HG02623 (cell line): ENCODE data around the gene CMTM2.
"Not testable (repeated sequence)": the region's sequence is repeated elsewhere in the genome, so short reads cannot be mapped to it uniquely, and the experiment has no call there.

ENCODE experiments used
- ATAC-seq: cut with Tn5 transposase; IDR thresholded peaks from one replicate; pipeline ENCODE4 v1.9.1; 2021; ENCODE audit warnings: moderate library complexity; ENCODE audit not compliant: unreplicated experiment

The CMTM2 gene

DNA sequence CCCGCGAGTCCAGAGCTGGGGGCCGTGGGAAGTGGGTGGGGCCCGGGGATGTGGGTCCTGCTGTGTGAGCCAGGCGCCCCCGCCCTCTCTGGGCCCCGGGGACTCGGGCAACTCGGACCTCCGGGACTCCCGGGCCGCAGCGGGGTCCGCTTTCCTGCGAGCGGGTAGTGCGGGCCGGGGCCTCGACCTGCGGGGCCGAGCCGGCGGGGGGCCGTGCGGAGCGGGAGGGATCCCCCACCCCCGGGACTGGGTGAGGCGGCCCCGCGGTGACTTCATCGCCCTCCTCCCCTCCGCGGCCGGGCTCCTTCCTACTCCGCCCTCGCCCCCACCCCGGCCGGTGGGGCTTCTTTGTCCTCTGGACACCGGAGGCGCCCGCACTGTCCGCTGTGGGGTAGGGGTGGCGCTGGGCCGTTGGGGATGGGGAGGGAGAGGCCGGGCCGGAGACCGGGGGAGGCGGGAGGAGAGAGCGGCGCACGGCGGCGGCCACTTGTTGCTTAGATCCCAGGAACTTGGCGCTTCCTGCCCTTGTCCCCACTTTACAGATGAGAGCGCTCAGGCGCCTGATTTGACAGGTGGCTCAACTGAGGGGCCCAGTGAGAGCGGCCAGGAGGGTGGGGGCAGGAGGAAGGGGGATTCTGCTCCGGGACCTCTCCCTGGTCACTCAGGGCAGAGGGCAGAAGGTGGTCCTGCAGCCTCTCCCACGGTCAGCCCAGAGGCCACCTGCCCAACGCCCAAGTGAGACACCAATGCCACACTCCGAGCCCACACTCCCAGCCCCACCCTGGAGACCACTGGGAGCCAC lies 26.1 kb downstream of the CMTM2 start:
- peak; percentile 9 for ATAC-seq

DNA sequence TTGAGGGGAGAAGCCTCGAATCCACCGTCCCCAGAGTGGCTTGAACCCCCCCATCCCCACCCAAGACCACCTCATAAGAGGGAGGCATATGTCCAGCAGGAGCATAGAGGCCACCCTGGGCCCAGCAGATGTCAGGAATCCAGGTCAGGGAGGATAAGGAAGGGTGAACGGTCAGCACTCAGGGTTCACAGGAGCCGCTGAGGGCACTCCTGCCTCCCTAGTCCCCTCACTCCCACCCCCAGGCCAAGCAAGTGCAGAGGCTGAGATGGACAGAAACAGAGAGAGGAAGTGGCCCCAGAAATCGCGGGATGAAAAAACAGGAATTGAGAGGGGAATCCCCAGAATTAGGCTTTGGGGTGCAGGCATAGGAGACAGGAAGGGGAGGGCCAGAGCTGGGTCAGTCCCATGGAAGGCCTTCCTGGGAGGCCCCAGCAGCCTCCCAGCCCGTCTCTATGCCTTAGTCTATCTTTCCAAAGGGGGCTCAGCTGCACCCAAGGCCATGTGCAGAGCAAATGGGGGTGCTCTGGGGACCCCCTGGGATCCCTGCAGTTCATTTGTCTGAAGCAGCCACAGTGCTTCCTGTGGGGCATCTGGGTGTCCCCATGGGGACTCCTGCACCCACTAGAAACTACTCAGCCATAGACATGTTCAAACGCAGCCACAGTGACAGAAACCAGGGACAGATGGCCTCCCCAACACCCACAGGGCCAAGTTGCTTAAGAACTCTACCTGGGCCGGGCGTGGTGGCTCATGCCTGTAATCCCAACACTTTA lies 26.9 kb downstream of the CMTM2 start:
- ATAC-seq = no peak

DNA sequence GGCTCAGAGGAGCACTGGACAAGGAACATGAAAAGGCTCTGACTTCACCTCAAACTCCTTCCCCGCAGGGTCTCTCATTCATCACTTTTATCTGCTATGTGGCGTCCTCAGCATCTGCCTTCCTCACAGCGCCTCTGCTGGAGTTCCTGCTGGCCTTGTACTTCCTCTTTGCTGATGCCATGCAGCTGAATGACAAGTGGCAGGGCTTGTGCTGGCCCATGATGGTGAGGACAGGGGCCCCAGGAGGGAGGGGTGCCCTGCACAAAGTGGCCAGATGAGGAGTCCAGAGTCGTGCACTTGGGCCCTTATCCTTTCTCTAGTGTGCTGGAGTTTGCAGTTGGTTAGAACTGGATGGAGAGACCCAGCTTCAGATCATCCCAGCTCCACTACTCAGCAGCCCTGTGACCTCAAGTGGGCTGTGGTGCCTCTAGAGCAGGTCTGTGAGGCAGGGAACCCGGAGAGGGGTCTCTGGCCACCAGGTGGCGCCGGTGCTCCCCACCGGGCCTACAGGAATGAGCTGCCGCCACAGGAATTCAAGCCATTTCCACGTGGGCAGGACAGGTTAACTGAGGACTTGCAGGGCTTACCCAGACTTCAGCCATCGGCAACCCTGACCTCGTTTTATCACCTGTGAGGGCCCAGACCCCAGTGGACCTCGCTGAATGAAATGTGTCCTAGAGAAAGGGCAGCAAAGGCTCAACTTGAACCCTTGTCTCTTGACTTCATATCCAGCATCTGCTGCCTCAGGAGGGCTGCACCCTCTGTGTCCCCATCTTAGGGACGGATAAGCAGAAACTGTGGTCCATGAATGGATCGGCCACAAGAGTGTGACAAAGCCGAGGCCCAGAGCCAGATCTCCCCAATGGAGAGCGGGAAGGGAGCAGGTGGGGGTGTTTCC lies 29.2 kb downstream of the CMTM2 start:
- peak; percentile 33 for ATAC-seq

DNA sequence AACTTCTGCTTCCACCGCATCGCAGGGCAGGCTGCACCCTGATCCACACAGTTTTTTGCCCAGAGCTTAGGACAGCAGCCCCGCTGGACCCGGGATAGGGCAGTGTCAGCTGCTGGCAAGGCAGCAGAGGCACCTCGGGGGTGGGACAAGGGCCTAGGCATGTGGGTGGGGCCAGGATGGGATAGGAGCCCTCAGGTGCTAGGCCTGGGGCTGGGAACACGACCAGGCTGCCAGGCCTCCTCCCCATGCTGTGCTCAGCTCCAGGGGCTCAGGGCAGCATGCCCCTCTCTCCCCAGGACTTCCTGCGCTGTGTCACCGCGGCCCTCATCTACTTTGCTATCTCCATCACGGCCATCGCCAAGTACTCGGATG lies 29.9 kb downstream of the CMTM2 start:
- ATAC-seq = no peak

DNA sequence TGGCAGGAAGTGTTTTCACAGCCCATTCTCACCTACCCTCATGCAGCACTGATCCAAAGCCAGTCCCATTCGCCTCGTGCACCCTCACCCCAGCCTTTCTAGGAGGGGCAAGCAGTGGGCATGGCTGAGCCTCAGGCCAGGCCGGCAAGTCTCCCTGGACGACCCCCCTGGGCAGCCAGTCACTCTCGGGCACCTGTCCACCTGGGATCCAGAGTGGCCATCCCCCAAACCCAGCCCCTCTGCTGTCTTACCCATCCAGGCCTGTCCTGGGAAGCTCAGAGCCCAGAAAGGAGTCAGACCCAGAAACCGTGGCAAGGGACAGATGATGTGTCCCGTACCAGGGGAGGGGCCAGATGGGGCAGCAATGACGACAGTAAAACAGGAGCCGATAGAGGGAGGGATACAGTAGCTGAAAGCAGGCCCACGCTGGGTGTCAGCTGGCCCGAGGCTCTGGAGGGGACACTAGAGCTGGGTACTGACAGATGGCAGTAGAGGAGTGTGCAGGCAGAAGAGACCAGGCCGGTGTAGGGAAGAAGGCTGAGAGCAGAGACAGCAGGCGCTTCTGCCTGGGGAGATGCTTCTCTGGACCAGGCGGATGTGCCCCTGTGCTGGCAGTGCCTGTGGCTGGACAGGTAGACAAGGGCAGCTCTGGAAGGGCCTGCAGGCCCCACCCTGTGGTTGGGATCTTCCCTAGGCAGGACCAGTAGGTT lies 31.0 kb downstream of the CMTM2 start:
- ATAC-seq = no peak

DNA sequence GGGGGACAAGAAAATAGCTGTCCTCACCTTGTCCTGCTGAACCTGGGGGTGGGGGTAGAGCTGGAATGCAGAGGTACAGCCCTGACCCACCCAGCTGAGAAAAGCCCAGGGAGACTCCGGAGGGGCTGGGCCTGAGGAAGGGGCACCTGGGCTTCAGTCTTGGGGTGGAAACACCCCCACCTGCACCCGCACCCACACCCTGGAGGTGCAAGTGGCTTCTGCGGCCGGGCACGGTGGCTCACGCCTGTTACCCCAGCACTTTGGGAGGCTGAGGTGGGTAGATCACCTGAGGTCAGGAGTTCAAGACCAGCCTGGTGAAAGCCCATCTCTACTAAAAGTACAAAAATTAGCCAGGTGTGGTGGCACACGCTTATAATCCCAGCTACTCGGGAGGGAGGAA lies 32.6 kb downstream of the CMTM2 start:
- not testable (repeated sequence) for ATAC-seq

DNA sequence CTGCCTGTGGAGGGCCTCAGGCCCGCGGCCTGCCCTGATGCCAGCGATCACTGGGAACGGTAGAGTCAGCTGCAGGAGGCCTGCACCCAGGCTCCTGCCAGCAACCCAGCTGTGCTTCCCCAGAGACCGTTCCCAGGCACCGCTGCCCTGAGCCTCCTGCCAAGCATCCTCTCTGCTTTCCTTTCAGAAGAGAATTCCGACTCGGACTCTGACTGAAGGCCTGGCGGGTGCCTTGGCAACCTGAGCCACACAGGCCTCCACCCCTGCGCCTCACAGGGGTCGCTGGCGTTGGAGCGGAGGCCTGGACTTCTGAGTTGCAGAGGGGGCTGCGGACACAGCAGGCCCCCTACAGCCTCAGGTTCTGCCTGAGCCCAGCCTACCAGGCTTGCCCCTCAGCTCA lies 33.2 kb downstream of the CMTM2 start:
- no peak for ATAC-seq

DNA sequence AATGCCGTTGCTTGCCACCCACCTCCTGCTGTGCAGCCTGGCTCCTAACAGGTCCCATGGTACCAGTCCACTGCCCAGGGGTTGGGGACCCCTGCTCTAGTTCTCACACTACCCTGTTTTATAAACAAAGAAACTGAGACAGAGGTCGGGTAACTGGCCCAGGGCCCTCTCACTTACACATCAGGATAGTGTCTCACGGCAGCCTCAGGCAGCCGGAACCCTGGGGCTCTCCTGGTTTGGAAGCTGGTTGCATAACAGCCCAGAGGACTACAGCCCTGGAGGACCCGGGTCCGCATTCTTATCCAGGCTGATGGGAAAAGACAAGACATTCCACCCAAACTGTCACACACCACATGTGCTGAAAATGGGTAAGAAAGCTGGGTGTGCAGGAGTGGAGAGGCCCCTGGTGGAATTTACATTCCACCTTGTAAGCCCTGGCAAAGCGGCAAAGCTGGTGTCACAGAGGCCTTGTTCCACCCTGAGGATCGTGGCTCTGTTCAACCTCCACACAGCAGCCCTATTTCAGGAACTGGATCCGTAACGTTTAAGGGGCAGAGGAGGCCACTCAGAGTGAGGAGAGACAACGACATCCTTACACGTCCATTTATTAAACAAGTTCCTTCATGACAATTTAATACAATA lies 35.0 kb downstream of the CMTM2 start:
- ATAC-seq = no peak

DNA sequence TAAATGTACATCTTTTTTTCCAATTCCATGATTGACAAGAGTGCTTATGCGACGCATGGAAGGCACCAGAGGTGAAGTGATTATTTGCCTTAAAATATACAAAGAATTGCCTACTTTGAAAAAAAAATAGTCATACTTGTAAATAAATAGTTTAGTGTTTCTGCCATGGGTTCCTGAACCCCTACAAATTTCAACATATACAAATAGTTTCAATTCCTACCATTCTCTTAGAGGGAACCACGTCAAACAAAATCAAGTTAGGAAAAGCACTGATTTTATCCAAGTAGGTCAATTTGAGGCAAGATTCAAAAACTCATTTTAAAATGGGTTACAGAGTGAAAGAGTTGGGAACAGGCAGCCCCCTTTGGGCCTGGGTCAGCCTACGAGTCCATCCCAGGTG lies 36.9 kb downstream of the CMTM2 start:
- no peak for ATAC-seq

DNA sequence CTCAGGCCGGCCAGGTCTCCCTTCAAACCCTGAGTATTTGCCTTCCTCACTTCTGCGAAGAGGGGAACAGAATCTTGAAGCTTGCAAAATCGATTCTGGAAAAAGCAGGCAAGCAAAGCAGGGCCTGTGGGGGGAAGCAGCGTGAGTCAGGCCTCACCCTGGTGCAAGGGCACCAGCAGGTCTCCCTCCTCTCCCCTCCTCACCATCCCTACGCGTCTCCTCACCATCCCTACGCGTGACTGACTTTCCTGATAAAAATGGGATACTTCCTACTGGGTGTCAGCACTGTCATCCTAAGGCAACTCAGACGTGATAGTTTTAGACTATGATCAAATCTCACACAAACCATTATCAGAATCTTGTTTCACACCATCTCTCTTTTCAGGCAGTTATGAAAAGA lies 37.3 kb downstream of the CMTM2 start:
- no peak for ATAC-seq

DNA sequence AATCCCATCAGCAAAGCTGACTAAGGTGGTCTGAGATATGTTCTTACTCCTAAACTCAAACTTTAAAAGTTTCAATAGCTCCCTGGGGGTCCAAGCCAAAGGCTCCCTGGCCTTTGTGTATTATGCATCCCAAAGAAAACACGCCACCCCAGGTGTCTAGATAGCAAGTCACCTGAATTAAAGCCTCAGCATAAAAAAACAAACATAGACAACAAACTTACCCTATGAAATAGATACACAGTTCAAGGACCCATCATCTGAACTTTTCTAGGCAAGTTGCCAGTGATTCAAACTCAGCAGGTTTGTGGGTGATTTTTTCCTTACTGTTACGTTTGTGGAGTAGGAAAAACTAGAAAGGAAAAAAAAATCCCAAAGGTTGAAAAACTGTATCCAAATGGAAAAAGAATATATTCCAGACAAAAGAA lies 37.8 kb downstream of the CMTM2 start:
- ATAC-seq = no peak

DNA sequence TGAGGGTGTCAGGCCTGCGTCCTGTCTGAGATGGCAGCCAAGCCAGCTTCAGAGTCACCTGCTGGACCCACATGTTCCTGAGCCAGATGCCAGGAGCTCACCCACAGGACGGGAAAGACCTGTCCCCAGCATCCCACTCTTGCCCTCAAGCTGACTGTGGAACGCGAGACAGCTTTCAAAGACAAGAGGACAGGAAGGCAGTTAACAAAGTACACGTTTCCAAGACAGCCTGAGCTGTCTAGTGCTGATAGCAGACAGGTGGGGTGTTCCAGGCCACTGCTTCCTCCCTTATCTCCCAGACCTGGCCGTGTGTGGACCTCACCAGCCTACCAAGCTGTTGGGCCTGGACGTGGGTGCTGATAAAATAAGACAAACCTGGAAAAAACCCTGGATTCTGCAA lies 38.5 kb downstream of the CMTM2 start:
- no peak for ATAC-seq

DNA sequence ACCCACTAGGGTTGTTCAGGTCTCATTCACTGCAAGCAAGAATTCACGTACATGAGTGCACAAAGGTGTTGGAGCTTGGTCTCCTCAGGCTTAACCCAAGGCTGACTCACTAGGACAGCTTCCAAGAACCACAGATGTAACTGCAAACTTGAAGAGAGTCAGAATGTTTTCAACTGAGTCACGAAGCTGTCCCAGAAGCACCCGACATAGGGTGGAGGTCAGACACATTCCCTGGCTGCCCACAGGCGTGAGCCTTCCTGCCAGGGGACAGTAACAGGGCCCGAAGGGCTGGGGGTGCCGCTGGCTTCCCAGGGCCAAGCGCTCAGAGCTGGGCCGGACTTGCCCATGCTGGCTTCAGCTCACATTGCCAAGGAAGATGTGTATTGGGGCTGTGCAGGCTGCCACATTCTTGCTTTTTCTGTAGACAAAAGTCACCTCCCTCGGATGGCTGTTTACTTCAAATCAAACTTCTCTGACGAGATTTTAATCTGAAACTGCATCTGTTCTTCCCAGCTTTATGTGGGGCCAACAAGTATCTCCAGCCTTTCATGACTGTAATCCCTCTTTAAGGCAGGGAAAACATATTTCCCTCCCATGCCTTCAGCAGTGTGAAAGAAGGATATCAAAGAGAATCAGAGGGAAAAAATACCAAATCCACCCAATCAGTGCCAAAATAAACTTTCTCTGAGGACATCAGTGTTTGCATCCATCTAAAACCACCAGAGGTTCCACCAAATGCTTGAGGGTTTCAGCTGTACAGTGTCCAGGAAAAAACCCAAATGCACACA lies 39.5 kb downstream of the CMTM2 start:
- no peak for ATAC-seq

DNA sequence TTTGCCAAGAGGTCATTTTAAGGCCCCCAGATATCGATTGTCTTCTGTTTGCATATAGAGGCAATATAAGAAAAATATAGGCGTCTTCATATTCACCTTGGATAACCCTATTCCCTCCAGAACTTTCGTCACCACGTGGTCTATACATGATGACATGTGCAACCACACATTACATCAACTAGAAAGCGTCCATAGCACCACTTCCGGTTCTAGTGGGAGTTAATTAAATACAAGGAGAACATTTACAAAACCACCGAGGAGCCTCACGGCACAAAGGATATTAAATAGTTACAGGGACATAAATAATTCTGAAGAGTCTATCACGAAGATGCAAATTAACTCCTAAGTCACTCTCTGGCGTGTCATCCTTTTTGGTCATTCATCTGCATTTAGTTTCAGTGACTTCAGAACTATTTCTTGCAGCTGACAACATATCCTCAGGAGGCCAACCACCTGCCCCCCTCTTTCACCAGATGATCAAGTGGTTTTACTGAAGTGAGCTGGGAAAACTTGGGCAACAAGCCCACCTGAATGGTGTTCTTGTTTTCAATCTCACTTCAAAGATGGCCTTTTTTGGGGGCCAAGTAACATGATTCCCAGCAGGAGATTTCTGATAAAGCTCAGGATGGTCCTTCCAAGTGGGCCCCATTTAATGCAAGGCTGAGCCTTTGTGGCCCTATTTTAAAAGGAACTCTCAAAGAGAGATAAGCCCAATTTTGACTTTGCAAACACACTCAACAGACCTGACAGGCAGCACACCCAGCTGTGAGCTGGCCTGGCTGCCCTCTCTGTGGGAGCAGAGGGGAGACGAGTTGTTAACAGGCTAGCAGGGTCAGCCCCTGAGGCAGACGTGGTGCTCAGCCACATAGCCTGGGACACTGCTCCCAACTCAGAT lies 40.5 kb downstream of the CMTM2 start:
- ATAC-seq = no peak

DNA sequence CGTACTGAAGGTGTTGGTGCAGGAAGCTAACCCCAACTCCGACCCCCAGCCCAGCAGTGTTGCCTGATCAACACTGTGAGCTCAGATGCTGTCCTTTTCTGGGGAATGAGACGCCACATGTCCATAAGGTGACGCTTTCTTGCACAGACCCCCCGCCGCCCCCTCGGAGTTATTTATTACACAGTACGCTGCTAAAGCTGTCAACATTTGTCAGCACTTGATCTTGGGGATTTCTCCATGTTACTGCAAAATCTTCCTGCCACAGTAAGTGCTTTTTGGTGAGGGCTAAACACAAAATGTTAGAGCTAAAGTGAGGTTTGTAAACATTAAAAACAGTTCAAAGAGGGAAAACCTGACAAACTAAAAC lies 41.1 kb downstream of the CMTM2 start:
- no peak for ATAC-seq

DNA sequence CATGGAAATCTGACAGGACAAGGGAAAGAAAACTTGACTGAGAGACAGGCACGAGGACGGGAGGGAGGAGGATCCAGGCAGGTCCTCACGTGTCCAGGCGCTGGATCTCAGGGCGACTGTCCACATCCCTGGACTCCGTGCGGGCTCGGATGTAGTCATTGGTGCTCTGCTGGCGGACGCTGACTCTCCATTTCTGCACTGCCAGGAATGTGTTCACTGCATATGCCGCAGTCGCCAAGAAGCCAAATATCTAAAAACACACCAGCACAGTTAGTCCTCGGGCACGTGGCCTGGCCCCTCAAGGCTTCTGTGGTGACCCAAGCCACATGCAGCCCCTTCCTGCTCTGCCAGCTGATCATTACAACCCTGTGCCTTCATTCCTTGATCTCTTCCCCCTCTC lies 42.7 kb downstream of the CMTM2 start:
- no peak for ATAC-seq

DNA sequence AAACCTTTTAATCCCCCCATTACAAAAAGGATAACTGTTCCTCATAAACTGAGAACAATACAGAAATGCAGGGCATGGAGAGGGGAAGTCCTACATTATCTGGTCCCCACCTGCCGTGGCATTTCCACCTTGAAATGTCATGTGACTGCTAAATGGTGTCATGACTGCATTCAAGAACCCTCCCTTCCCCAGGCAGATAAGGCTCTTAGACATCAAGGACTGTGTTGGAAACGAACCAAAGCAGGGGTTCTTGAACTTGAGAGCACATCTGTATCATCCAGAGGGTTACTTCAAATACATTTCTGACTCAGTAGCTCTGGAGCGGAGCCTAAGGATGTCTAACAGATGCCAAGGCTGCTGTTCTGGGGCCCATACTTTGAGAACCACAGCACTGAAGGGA lies 43.6 kb downstream of the CMTM2 start:
- ATAC-seq = no peak

DNA sequence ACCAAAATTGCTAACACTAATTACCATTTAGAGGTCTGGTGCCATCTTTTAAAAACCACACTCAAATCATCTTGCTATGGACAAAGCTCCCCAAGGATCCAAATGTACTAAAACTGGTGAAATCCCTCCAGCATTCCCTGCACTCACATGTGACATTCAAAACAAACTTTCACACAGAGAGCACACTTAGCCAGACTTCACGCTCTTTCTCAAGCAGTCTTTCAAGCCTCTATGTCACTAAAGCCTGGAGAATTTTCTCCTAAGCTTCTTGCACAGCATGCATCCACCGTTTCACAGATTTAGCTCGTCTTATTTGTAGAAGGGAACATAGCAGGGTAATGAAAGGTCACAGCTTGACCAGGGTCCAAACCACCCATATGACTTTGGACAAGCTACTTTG lies 44.5 kb downstream of the CMTM2 start:
- no peak for ATAC-seq
